ENCODE results near the gene ZBTB20.

DNA sequence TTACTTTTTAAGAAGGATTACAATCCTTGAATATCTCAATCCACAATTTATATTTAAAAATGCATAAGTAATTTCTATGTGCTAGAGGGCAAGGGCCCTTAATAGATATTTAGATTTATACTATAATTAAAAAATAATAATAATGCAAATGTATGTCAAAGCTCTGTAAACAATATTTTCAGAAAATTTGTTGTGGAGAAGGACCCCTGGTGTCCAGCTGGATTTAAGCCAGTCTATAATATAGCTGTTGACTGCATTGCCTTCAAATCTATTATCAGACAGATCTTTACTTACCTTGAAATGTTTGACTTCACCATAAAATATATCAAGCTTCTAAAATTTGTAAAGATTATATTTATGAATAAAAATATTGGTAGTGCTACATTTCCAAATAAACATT lies 65.6 kb downstream of the ZBTB20 start:
- TF ChIP-seq, protein P1, sequence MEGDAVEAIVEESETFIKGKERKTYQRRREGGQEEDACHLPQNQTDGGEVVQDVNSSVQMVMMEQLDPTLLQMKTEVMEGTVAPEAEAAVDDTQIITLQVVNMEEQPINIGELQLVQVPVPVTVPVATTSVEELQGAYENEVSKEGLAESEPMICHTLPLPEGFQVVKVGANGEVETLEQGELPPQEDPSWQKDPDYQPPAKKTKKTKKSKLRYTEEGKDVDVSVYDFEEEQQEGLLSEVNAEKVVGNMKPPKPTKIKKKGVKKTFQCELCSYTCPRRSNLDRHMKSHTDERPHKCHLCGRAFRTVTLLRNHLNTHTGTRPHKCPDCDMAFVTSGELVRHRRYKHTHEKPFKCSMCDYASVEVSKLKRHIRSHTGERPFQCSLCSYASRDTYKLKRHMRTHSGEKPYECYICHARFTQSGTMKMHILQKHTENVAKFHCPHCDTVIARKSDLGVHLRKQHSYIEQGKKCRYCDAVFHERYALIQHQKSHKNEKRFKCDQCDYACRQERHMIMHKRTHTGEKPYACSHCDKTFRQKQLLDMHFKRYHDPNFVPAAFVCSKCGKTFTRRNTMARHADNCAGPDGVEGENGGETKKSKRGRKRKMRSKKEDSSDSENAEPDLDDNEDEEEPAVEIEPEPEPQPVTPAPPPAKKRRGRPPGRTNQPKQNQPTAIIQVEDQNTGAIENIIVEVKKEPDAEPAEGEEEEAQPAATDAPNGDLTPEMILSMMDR (IDR thresholded peaks at IDR 0.05; ENCODE audit: borderline replicate concordance, extremely low read depth, low read length, poor library complexity, severe bottlenecking): no peak
- TF ChIP-seq EZH2 (IDR thresholded peaks at IDR 0.05; ENCODE audit: borderline replicate concordance, low read depth, low read length, severe bottlenecking): no peak

All from DND-41 (cell line).